GM21526 (cell line): ENCODE results near the gene REEP3.

ENCODE experiments used
- ATAC-seq: cut with Tn5 transposase; IDR thresholded peaks from one replicate; pipeline ENCODE4 v1.9.1; 2021; ENCODE audit warnings: moderate library complexity; ENCODE audit not compliant: unreplicated experiment, low FRiP score

Gene REEP3

DNA sequence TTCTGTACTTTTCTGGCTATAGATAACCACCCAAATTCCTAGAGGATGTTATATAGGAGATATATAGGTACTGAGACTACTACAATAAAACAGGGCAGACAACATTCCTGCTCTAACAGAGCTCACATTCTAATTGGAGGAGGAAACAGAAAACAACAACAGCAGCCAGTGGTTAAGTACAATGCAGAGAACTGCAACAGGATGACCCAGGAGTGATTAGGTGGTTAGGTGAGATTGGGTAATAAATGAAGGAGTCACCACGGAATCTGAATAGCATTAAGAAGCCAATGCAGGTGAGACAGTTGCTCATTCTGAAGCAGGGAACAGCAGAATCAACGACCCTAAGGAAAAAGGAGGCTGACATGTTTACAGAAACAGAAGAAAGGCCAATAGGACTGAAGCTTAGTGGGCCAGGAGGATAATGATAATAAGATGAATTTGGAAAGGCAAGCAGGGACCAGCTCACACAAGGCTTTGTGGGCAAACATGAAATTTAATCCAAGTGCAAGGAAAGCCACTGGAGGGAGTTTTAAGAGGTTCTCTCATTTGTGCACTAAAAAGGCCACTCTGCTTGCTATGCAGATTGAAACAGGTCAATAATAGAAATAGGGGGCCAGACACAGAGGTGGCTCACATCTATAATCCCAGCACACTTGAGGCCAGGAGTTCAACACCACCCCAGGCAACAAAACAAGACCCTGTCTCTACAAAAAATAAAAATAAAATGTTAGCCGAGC is 16.9 kb upstream of the REEP3 start:
- no peak for ATAC-seq

DNA sequence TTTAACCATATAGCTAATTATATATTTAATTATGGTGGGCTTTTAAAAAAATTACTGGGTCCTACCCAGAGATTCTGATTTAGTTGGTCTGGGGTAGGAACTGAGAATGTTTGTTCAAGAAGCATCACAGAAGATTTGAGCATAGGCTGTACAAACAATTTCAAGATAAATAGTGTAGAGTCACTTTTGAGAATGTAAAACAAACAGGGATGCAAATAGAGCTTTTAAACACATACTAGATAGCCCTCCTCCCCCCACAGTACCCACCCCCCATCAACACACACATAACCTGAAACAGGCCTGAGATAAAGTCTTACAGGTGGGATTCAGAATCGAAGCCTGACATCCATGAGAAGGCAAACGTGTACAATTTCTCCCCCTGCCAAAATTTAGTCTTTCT is 15.6 kb upstream of the REEP3 start:
- ATAC-seq, result no peak

DNA sequence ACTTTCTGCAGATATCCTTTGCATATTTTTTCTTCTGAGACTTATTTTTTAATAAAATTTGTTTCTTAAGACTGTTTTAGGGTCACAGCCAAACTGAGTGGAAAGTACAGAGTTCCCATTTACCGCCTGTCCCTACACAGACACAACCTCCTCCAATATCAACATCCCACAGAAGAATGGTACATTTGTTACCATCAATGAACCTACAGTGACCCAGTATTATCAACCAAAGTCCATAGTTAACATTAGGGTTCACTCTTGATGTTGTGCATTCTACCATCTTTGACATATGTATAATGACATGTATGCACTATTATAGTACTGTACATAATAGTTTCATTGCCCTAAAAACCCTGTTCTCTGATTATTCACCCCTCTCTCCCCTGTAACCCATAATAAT is 14.6 kb upstream of the REEP3 start:
- ATAC-seq, result no peak

DNA sequence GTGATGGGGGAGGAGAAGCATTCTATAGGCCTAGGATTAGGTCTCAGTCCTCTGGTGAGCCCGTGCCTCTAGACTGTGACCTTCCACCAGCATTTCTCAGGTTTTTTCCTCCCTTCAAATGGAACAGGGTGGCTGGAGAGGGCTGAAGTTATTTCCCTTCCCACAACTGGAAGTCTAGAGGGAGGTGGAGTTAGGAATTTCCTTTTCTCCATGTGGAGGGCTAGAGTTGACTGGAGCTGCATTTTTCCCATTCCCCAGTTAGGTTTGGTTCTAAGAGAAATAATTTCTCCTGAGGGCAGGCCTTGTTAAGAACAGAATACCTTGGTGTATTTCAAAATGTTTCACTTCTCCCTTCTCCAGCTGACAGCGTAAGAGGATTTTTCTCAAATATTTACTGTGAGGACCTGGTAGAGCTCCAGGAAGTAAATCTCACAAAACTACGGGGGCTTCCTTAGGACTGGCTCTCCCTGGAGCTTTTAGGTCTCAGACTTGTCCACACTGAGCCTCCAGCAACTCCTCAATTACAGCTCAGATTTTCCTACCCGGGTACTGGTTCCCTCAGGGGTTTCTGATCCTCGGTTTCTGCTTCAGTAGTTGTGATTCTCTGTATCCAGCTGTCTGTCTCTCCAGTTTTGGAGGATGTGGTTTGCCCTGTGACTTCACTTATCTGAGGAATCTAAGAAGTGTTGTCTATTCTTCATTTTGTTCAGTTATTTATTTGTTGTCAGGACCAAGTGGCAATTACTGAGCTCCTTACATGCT is 6.0 kb upstream of the REEP3 start:
- no peak for ATAC-seq

DNA sequence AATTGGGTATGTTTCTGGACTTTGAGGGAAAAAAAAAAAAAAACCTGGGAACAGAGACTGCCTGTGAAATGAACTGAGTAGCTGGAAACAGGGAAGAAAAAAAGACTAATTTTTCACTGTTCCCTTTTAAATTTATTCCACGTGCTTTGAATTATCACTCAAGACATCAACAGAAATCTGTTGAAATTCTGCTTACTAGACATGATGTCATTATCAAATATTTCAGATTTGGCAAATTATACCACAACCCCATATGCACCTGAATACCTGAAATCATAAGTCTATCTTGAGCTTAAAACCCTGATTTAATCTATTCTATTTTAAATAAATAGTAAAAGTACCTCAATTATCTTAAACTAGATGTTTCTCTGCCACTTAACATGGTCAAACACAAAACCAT is 5.0 kb upstream of the REEP3 start:
- no peak for ATAC-seq

DNA sequence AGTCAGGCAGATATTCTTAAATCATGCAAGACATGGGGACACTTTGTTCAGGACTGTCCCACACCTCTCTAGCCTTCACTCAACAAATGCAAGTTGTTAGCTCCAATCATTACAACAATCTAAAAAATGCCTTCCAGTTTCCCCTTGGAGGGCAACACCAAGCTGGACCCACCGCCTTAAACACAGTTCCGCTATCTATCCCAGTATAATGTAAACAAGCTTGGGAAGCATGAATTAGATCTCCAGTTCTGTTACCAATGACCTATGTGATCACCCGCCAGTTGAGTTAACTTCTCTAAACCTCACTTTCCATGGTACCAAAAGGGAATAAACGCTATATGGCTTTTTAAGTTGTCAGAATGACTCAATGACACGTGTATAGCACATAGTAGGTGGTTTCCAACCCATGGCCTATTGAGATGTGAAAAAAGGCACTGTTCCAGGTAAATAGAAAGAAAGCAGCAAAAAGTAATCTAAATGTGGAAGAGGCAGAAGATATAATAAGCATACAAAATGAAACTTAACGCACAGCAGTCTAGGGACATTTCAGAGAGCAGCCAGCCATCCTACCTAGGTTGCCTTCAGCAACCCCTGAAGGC is 2.4 kb upstream of the REEP3 start:
- ATAC-seq, result no peak

DNA sequence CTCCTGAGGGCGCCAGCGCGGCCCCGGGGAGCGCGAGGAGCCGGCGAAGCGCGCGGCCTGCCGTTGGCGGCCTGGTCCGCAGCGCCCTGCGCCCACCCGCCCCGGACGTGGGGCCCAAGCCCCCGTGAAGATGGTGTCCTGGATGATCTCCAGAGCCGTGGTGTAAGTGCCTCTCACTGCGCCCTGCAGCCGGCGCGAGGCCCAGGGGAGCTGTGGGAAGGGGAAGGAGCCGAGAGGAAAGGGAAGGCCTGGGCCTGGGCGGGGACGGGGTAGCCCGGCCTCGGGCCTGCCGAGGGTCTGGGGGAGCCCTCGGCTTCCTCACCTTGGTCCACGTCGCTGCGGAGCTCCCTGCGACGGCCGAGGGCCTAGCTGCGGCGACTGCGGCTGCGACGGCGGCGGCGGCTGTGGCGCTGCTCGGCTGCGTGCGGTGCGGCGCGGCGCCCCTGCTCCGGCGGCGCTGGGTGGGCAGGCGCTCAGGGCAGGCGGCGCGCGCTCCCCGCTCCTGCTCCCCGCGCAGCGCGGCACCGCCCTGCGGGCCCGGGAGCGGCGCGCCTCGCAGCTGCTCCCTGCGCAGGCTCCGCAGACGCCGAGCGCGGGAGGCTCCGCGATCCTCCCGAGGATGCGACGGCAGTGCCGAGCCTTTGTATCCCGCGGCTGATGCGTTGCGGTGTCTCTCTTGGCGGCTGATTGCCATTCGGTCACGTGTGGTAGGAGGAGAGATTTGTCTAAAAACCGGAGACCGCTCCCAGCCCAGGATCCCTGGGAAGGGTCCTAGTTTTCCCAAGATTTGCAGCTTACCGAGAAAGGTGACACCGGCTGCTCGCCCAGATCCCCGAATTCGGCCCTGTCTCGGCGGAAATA is 445 bp downstream of the REEP3 start:
- ATAC-seq, result peak; percentile 65

DNA sequence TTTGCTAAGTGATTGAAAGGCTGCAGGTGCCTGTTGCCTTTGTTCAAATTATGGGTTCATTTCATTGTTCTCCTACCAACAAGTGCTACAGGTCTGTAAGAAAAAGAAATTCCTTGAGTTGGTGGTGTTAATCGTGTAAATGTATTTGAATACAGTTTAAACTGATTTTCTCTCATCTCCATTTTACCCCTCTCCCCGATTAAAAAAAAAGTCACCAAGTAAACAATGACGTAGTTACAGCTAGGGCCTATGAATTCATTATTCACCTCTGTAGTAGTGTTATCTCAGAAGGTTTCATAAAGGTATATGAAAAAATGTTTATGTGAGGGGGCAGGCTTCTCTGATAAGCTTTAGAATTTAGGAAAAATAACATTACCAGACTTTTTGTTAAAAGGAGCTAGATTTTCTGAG is 1.1 kb downstream of the REEP3 start:
- ATAC-seq, result no peak

DNA sequence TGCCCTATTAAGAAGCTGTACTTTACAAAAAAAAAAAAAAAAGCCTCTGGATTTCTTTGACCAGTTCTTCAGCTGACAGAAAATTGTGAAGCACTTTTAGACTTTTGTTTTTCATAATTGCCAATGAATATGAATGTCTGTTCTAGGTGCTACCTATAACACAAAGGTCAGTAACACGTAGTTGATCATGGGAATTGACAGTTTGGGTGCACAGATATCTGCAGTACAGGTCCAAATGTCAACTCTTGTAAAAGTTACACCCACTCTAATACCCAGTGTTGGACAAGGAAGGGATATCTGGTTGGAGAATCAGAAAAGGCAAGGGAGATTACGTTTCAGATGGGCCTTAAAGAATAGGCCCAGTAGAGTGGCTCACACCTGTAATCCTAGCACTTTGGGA is 1.8 kb downstream of the REEP3 start:
- no peak for ATAC-seq

DNA sequence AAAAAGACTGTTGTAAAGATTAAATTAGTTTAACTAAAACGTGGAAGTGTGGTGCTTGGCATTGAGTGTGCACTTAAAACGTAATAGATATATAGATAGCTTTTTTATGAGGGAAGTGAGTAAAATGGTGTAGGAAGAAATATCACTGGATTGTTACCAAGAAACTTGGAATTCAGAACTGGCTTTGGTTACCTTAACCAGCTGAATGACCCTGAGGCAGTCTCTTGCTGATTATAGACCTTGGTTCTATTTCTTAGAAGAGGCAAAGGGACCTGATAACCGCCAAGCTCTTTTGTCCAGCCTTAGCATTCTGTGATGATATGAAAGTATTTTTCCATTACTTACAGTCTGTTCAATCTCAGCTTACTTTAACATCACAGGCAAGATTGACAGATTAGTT is 3.8 kb downstream of the REEP3 start:
- ATAC-seq, result no peak

DNA sequence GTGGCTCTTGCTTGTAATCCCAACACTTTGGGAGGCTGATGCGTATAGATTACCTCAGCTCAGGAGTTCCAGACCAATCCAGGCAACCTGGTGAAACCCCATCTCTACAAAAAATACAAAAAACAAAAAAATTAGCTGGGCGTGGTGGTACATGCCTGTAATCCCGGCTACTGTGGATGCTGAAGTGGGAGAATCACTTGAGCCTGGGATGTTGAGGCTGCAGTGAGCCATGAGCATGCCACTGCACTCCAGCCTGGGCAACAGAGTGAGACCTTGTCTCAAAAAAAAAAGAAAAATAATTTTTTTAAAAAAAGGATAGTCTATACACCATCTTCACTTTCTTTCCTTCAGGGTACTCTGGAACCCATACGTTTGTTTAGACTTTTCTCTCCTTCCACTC is 6.2 kb downstream of the REEP3 start:
- ATAC-seq, result no peak

DNA sequence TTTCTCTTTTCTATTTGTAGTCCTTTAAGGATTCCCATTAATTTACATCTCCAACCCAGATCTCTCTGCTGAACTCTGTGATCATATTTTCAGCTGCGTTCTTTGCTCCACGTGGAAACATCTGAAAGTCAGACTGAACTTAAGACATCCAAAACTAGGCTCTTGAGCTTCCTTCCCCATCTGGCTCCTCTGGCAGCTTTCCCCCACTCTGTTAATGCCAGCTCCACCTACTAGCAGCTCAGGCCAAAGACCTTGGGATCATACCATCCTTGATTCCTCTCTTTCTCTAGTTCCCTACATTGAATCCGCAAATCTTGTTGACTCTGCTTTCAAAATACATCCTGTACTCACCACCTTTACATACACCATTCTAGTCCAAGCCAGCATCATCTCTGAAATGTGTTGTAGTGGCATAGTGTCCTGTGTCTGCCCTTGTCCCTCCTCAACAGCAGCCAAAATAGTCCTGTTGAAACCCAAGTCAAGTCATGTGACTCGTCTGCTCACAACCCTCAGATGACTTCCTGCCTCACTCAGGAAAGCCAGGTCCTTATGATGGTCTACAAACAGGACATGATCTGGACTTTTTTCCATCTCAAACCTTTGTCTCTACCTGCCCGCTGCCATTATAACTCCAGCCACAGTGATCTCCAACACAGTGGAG is 7.0 kb downstream of the REEP3 start:
- no peak for ATAC-seq

DNA sequence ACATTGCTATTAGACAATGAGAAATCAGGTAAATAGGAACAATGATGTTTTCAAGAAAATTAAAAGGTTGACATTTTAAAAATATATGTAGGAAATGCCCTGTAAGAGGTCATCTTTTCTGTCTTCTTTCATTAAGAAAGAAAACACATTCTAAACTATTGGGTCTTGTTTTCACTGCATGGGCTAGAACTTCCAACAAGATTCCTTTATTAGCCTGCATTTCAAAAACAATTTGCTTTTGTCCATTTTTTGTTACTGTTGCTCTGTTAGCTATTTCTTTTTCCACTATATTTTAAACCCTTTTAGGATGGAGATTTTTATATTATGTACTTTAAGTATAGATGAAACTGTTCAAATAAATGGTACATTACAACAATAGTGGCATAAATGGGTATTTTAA is 9.2 kb downstream of the REEP3 start:
- ATAC-seq, result no peak

DNA sequence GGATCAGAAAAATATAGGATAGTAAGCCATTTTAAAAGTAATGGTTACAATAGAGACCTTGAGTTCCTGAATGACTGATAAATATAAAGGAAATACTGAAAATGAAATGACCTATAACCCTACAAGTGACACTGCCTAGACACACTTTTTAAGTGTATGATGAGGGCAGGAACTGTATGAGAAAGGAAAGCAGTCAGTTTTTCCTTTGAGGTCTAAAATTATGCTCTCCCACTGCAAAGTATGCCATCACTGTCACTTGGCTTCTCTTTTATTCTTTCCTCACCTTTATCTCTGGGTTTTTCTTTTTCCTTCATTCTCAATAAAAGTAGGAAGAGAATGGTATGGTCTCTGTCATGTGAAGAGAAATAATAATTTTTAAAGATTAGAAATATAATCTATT is 13.5 kb downstream of the REEP3 start:
- ATAC-seq, result no peak

DNA sequence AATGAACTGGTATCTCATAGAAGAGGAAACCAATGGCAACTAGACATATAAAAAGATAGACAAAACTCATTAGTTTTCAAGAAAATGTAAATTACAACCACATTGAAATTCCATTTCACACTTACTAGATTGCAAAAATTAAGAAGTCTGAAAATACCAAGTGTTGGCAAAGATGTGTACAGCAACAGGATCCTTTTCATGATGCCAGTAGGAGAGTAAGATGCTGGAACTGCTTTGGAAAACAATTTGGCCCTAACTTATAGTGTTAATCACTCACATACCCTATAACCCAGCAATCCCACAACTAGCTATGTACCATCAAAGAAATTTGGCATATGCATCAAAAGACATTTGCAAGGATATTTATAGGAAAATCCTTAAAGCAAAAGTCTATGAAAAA is 15.5 kb downstream of the REEP3 start:
- no peak for ATAC-seq

DNA sequence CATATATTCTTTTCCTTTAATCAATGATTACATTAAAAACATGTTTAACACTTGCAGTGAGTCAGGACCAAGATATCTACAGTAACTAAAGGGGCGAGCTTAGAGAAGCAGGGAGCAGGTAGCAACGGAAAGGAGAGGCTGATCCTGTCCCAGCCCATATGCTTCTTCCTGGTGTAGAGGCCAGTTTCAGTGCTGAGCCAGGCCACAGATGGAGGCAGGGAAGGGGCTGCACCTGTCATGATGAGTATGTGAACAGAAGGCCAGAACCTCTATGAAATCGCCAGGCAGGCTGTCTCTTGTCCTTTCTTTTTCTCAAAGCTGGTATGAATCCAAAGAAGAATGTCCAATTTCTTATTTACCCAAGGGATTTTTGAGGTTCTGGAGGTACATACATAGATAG is 16.3 kb downstream of the REEP3 start:
- no peak for ATAC-seq

DNA sequence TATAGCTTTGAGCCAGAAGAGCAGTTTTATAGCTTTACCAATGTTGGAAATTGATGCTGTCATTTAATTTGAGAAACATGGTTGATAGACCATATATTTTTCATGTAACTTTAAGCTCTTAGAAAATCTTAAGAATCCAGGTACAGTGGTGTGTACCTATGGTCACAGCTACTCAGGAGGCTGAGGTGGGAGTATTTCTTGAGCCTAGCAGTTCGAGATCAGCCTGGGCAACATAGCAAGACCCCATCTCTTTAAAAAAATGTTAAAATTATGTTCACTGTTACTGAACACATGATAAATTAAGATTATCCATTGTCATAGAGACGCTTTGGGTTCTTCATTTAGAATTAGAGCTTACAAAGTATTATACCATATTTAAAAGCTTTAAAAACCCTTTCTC is 18.2 kb downstream of the REEP3 start:
- ATAC-seq, result no peak

DNA sequence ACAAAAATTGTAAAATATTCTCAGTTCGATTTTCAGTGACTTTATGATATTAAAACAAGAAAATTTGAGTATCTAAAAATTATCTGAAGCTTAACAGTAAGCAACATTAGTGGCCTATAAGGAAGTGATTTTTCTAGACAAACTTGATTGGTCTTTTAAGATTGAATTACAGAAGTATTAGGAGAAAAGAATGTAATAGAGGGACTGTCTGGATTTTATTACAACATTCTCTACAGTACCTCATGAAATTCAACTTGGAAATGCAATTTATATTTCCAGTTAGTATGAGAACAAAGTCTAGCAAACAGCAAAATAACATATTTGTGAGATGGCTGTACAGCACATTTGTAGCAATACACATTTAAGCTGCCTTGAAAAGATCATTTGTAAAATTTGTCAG is 18.8 kb downstream of the REEP3 start:
- no peak for ATAC-seq

DNA sequence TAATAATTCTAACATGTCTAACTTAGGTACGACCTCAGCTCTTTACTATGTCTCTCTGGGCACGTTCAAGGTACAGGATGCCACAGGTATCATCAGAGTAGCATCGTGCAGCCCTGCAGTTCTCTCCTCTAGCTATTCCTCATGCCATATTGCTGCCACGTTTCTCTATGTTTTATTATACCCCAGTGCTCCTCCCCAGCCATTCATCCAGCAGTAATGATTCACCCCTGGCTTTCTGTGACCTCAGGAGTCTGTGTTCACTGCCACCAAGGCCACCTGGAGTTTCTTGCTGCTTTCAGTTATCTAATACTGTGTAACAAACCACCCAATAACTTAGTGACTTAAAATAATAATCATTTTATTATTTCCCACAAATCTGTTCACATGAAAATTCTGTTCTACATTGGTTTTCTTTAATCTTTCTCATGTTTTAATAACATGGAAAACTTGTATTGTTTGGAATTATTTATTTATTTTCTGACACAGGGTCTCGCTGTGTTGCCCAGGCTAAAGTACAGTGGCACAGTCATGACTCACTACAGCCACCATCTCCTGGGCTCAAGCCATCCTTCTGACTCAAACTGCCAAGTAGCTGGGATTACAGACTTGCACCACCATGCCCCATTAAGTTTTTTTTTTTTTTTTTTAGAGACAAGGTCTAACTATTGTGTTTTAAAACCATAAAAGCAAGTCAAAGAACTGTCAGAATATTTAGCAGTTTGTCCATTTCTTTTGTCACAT is 21.8 kb downstream of the REEP3 start:
- no peak for ATAC-seq

DNA sequence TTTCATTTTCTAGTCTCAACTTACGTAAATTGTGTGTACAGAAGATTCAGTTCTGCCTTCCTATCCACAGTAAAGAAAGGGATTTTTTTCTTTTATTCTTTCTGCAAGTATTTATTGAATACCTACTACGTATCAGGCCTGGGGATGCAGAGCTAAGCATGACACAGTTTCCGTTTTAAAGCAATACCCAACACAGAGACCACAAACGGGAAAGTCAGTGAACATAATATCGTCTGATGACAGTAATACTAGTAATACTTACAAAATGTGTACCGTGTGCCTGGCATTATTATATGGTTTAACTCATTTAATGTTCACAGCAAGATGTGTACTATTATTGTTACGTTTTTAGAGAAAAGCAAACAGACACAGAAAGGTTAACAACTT is 22.4 kb downstream of the REEP3 start:
- no peak for ATAC-seq
